ENCODE results near the gene TCF7L2.
"Not testable (repeated sequence)": the region's sequence is repeated elsewhere in the genome, so short reads cannot be mapped to it uniquely, and the experiment has no call there.

Gene TCF7L2

DNA sequence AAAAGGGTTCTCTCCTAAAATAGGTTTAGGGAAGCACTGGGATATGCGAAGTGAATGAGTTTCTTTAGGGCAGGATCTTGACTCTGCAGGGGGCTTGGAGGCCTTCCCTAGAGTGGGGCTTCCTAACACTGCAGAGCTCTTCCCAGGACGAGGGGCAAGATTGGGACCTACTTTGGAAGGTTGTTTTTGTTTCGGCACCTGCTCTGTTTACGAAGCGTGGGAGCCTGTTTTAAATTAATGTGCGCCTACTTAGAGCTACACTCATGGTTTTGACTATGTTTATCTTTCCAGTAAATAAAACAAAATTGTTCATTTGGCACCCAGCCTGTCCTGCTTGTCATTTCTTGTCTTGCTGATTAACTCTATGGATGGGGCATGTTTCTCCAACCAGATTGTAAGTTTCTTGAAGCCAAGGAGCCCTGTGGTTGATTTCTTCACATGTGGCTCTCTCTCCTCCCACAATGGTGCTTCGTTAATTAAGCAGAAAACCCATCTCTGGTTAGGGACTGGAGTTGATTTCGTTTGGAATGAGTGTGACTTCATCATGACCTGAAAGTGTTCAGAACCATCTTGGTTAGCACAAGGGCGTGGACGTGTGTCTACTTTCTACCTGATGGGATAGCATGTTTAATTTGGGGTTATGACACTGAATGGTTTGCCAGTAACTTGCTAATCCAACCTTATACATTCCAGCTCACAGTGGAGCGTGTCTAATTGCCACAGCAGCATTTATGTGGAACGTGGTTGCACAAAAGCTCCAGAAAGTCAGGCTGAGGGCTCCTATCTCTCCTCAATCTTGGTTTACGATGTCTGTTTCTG, 98.1 kb downstream of the TCF7L2 start:
- DNase-seq: no peak

DNA sequence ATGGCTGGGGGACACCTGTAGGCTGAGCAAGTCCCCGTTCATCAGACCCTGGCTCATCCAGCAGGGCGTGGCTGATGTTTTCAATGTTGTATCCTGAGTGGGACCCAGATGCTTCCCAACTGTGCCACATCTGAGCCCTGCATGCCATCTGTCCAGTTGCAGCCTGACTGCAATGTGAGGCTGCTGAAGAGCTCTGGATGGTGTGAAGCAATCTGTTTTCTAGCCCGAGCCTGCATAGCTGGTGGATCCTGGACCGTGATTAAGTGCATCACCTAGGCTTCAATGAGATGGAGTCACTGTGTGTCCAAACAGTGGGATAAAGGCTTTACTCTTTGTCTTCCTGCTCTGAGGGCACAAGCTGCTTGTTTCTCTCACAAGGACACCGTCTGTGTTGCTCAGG, 99.8 kb downstream of the TCF7L2 start:
- DNase-seq: no peak

DNA sequence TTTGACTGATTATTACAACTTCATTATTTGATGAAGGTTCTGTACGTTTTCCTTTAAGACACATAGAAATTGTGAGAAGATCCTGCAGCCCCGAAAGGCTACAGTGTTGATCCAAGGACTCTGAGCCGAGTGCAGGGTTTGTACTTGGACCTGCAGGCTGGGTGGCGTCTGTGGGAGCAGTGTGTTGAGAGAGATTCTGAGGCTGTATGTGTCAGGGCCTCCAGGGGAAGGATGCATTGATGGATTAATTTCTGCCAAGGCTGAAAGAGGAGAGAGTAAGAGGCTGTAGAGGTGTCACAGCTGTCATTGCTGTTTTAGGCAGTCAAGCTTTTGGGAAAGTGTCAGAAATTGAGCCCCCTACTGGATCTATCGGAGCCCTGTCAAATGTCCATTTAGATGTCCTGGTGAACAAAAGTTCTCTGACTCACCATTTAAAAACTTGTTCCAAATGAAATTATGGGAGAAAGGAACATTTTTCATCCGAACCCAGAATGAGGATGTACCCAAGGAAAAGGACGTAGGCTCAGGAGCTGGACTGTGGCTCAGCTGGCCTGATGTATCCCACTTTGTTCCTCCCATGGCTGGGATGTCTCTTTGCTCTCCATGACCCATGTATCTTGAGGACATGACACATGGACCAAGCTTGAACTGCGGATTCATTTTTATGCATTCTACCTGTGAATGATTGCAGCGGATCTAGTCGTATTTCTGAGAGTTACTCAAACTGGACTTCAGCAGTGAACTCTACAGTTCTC, 102.2 kb downstream of the TCF7L2 start:
- DNase-seq: no peak

DNA sequence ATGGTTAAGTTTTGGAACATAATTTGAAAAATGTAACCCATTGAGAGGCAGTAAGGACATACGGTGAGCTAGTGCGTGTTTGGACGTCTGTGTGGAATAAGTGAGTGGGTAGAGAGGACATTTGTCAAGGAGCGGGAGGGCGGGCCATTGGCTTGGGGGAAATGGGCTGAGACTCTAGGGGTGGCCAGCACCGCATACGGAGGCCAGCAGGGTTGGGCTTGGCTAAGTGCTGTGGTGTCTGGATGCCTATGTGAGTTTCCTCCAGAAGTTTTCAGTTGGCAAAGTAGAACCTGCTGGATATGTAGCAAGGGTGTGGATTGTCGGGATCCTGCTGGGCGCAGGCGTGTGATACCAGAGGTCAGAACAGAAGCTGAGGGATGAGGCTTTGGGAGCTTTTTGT, 103.0 kb downstream of the TCF7L2 start:
- no peak for DNase-seq

DNA sequence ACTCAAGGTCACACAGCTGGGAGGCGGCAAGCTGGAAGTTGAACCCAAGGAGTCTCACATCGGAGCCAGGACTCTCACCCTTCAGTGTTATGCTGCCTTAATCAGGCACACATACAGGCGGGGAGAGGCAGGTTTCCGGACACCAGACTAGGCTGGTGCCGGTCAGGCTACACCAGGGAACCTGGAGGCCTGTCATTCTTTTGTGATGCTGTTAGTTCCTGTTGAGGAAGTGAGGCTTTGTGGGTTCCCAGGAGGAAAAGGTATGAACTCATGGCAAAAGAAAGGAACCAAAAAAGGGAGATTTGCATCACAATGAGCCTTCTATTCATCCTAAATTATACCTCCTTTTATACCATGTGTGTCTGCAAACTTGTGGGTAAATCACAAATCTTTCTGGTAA, 103.8 kb downstream of the TCF7L2 start:
- DNase-seq: peak; percentile 5

DNA sequence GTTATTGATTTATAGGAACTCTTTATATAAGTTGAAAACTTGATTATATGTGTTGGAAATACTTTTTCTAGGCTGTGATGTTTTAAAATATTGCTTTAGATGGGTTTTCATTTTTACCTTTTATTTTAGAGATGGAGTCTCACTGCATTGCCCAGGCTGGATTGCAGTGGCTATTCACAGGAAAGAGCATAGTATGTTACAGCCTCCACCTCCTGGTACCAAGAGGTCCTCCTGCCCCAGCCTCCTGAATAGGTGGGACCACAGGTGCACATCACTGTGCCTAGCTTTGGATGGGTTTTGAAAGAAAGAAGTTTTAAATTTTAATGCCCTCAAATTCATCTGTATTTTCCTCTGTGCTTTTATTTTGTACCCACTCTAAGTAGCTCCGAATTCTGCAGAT, 105.4 kb downstream of the TCF7L2 start:
- DNase-seq: no peak

DNA sequence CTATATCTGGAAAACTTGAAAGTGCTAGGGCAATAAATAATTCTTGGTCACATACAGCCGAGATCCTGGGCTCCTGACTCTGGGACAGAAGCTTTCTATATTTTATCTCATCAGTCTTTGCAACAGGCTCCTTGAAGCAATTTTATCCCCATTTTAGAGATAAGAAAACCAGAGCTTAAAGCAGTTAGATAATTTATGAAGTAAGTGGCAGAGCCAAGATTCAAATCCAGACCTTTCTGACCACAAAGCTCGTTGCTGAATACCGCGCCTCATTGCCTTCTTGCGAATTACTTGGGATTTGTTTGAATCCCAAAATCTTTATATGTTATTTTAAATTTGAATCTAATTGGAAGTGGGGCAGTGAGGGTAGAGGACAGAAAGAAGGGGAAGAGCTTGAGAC, 106.0 kb downstream of the TCF7L2 start:
- DNase-seq: no peak

DNA sequence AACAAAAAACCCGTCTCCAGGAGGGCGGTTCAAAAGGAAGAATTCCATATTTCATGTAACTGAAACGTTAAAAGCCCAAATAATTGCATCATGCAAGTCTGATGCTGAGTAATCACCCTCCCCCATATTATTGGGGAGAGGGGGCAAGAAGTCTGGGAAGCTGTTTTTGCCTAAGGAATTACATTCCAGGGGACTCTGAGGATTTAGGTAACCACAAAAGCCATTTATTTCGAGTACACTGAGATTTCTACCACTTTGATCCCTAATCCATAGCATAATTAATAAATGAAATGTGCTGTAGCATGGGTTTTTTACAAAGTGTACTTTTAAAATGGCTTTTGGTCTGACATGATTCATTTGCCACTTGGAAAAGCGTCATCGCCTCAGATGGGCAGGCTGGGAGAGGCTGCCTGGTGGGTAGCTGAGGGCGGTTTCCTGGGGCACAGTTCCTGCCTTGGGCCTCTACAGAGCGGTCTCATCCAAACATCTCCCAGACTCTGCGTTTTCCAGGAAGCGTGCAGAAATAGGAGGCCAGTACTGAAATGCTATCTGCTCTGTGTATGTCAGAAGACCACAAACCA, 106.5 kb downstream of the TCF7L2 start:
- DNase-seq: no peak

DNA sequence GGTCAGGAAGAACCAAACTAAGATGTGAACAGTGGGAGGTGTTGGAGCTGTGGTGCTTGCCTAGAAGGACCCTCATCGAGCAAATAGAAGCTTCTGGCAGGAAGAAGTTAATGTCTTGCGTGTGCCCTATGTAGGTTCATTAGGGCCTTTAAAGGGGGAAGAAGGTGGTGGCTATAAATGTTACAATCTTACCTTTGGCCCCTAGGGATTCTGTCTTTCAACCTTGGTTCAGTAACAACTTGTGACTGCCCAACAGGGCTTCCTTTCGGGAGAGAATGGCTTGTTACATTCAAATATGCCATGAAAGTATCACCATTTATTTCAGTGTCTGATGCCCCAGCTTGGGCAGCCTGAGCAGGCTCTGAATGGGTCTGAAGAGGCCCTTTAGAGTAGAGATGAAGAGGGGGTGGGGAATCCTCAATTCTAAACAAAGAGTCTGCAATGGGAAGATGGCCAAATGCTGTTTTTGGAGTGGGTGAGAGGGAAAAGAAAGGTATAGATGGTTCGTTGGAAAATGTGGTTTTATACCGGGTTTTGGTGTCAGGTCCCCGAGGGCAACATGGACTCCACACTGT, 108.0 kb downstream of the TCF7L2 start:
- peak; percentile 4 for DNase-seq

DNA sequence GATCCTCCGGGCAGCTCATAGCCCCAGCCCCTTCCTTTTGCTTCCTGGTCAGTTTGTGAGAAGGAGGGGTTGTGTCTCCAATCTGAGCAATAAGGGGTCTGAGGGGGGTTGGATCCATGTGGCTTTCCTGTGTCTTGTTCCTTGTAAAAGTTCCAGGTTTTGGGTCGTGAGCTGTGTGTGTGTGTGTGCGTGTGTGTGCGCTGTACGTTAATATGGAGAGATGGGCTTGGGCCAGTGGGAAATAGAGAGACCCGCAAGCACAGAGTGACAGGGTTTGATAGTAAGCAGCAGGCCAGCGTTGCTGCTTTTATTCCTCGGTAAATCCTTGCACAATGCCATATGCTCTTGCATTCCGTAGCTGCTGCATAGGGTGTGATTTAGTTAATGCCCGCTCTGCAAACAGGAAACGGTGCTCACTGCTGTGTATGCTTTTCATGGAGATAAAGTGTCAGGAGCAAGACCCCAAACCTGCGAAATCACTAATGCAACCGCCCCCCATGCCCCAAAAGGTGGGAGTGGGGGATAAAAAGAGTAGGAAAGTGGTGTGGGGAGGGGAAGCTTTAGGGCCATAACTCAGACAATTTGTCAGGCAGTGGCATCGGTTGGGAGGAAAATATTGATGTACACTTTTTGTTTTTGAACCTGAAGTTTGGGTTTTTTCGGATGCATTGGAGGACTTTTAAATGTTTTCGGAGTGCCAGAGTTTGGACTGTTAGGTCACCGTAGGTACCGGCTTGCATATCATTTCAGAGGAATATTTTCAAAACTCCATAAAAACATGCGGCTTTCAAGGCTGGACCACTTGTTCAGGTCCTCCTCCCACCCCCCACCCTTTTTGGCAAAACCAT, 108.7 kb downstream of the TCF7L2 start:
- peak; percentile 24 for DNase-seq

DNA sequence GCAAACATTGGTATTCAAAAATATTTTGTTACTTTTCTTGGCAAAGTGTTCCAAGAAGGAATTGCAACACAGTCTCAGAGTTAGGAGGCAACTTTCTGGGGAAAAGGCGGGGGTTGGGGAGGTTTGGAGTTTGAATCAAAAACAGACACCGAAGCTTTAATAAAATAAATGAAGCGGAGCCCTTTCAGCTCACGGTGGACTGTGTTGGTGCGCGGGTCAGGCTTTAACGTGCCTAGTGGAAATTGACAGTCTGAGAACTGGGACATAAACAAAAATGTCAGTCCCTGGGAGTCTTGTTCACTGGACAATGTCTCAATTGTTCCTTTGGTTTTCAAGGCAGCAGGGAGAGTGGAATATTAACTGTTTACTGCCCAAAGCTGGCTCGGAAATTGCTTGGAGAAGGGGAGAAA, 109.3 kb downstream of the TCF7L2 start:
- no peak for DNase-seq

DNA sequence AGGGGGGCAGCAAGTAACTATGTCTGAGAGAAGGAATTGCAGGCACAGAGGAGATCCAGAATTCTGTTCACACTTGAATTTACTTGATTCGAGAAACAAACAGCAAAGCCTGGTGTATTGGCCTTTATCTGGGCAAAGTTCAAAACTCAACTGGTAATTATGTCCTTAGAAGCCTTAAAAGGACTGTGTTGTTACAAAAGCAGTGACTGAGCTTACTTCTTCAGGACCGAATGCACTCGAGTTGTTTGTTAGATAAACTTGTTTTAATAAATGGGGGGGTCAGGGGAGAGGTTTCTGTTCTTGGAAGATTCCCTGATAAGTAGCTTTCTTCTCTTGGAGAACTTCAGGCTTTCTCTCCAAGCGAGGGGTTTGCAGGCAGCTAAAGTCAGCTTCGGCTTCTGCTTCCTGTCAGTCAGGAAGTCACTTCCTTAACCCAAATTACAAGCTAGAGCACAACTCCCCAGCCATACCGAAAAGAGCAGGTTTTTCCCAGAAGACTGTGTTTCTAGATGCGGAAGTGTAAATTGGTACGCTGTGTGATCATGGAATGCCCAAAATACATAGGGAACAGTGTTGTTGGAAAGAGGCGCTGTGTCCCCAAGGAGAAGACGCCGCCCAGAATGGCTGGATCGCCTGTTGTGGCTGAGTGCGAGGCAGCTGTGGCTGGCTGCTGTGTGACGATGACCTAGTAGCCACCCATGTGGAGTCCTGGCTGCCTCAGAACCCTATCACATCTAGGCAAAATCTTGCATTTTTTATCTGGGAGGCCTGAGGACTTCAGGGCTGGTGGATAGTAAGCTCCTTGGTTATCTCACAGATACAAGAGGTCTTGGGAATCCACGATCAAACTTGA, 110.4 kb downstream of the TCF7L2 start:
- no peak for DNase-seq

DNA sequence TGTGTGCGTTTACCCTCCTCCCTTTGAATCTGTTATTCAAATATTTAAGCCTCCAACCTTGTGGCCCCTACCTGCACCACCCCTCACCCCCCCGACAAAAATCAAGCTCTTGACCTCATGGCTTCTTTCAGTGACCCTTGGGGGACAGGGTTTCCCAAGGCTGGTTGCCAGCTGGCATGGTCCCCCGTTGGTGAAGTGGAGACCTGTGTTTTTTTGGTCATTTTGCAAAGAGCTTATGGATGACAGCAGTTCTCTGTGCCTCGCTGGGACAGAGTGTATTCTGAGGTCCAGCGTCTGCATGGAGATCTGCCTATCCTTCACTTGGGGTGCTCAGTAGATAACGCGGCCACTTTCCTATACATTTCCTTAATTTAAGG, 111.0 kb downstream of the TCF7L2 start:
- no peak for DNase-seq

DNA sequence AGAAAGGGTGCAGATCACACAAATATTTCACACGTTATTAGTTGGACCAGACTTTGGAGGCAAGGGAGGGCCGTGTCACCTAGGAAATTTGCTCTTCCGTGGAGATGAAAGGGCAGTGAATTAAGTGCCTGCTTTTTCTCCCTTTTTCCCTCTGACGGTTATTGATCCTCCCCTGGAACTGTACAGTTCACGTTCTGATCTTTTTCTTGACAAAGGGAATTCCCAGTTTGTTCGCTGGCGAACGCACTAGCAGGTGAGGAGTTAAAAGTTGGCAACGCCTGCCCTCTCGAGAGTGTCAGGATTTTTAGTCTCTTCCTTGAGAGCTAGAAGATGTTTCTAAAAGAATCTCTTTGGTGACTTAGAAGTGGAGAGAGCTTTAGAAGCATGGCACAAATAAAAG, 111.5 kb downstream of the TCF7L2 start:
- DNase-seq: no peak

DNA sequence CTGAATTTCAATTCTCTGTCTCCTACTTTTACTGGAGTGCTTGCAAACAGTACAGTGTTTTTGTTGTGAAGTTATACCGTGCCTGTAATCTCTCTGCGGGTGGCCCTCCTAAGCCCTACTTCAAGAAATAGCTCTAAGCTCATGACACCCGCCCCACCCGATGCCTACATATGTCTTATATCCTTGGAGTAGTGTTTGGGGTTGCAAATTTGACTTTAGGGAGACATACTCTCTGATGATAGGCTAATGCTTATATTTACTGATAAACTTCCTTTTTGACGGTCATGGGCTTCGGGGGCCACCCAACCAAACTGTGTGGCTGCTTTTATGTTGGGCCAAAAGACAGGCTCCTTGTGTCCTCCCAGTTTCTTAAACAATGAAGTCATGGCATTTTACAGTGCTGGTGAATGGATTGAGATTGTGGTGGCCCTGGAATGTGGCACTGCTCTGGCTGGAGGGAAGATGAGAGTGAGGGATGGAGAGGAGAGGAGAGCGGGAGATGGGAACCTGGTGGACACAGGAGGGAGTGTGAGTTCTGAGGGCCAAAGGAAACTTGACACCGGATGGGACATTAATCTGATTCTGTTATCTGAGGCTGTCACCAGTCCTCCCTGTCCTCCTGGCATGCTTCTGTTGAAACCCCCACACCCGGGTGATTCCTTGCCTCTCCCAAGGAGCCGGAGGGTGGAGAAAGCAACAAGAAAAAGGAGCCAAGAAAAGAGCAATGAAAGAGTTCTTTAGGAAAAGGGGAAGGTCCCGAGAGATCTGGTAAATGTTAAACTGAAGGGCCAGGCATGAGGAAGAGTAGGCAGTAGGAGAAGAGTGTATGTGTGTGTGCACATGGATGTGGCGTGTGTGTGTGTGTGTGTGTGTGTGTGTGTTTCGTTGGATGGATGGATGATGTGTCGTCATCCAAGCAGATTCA, 113.3 kb downstream of the TCF7L2 start:
- no peak for DNase-seq

DNA sequence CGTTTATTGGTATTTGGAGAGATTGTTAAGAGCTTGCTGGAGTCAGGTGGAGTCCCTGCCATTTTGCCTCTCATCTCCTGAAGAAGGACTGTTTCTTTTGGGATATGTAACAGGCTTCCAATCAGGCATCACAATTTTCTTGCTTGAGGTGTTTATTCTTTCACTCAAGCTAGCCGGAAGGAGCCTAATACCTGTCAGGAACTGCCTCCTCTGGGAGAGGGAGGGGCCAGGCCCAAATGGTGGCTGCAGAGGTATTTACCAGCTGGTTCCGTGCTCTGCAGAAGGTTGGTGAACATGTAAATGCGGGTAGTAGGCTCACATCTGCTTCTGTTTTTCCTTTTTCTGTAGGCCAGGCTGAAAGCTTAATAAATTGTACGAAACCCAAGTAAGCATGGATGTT, 114.0 kb downstream of the TCF7L2 start:
- no peak for DNase-seq

DNA sequence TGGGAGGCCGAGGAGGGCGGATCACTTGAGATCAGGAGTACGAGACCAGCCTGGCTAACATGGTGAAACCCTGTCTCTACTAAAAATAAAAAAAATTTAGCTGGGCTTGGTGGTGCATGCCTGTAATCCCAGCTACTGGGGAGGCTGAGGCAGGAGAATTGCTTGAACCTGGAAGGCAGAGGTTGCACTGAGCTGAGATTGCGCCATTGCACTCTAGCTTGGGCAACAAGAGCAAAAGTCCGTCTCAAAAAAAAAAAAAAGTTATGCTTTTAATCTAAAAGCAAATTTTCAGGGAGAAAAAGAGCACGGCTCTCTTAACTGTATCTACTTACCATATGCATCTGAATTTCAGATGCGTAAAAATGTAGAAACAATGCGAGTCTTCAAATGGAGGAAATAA, 116.1 kb downstream of the TCF7L2 start:
- DNase-seq: not testable (repeated sequence)

DNA sequence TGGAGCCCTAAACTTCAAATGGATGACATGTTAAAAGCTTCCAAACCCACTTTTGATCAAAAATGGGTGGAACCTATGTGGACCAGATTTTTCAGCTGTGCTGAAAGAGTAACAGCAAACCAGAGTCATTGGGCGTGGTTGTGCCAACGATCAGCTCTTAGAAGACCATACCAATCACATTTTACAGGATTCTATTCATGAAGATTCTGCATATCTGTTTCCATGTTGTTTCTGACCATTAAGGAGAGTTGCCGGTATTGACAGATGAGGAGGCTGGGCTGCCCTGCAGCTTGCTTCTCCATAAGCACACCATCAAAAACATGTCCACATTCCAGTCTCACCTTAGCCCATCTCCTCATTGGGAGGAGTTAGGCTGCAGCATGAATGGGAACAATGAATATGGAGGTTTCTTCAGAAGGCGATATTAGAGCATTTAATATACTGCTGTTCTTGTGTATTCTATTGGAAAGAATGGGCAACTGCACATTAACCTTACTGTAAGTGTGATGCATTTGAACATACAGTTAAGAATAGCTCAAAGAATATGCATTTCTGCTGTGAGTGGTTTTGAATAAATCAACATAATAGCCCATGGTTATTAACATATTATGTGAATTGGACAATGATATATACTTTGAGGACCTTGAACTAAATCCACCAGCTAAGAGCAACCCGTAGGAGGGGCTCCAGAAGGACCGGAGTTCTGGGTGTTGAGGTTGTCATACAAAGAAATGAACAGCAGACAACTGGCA, 116.7 kb downstream of the TCF7L2 start:
- DNase-seq: no peak

DNA sequence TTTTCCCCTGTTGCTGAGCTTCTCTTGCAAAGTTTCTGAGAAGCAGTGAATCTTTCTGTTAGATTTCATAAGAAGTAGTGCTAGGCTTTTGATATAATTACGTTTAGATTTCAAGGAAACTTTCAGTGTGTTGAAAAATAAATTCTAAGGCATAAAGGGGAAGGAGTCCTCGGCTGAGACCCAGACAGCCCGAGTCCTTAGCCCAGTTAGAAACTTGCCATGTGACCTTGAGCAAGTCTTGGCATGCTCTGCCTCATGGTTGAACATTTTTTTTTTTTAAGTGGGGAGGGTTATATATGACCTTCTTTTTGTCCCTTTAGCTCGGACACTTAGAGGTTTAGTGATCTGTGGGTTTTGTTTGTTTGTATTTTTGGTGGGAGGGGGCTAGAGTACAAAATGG, 117.5 kb downstream of the TCF7L2 start:
- no peak for DNase-seq
